HEK293 (cell line): Measurements from ENCODE around the gene USP24.

ENCODE experiments used
- CTCF ChIP-seq: fragments of 450-650 bp; formaldehyde crosslinking; IDR thresholded peaks from 2 replicates; pipeline ENCODE4 v1.5.1; 2016; ENCODE audit warnings: missing biosample characterization, missing genetic modification characterization
- ZNF169 ChIP-seq: fragments of 450-650 bp; formaldehyde crosslinking; IDR thresholded peaks from 2 replicates; pipeline ENCODE4 v1.5.1; 2016; ENCODE audit warnings: missing biosample characterization, missing genetic modification characterization
- ZNF558 ChIP-seq: fragments of 450-650 bp; formaldehyde crosslinking; IDR thresholded peaks from 2 replicates; pipeline ENCODE4 v1.5.1; 2016; ENCODE audit warnings: missing biosample characterization, missing genetic modification characterization

GRCh38 chr1:55081188-55081904, 133.8 kb downstream of the USP24 start:
- no peak for TF ChIP-seq ZNF169
- no peak for TF ChIP-seq ZNF558 (tag by site-specific recombination)
- no peak for TF ChIP-seq CTCF (tag by site-specific recombination)
